HG03280 (cell line): Measurements from ENCODE around the gene CLIP4.
"Not testable (repeated sequence)": the region's sequence is repeated elsewhere in the genome, so short reads cannot be mapped to it uniquely, and the experiment has no call there.

Experiments used
- ATAC-seq: cut with Tn5 transposase; IDR thresholded peaks from one replicate; pipeline ENCODE4 v1.9.1; 2021; ENCODE audit warnings: mild to moderate bottlenecking, moderate library complexity; ENCODE audit not compliant: unreplicated experiment

CLIP4 gene, protein sequence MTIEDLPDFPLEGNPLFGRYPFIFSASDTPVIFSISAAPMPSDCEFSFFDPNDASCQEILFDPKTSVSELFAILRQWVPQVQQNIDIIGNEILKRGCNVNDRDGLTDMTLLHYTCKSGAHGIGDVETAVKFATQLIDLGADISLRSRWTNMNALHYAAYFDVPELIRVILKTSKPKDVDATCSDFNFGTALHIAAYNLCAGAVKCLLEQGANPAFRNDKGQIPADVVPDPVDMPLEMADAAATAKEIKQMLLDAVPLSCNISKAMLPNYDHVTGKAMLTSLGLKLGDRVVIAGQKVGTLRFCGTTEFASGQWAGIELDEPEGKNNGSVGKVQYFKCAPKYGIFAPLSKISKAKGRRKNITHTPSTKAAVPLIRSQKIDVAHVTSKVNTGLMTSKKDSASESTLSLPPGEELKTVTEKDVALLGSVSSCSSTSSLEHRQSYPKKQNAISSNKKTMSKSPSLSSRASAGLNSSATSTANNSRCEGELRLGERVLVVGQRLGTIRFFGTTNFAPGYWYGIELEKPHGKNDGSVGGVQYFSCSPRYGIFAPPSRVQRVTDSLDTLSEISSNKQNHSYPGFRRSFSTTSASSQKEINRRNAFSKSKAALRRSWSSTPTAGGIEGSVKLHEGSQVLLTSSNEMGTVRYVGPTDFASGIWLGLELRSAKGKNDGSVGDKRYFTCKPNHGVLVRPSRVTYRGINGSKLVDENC

DNA sequence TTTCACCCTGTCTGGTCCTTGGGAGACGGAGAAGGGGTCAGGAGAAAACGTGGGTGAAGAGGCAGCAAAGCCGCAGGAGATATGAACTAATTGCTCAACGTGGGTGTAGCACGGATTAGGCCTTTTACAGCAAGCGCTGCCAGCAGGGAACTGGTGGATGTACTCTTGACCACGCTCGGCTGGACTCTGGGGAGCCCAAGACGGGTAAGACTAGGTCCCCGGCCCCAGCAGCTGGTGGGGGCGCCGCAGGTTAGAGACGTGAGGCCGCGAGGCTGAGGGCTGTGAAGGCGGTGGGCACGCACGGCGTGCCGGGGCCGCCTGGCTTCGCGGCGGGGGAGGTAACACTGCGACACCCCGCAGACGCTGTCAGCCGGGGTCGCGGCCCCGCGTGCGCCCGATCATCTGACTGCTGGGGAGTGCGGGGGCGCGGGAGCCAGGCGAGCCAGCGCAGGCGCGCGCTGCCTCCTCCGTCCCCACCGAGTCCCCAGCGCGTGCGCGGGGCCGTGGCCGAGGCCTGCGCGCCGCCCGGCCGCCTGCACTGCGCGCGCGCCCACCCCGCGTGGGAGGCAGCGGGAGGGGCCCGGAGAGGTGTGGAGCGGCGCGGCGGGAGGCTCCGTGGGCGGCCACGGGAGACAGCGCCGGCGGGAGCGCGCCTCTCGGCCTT lies at the start of gene CLIP4:
Gene CLIP4 (plus strand): TSS at position 470 of the 664 bp plus-strand sequence. CDS start 5,974 bp downstream, outside the sequence.
- ATAC-seq, result peak; percentile 50

DNA sequence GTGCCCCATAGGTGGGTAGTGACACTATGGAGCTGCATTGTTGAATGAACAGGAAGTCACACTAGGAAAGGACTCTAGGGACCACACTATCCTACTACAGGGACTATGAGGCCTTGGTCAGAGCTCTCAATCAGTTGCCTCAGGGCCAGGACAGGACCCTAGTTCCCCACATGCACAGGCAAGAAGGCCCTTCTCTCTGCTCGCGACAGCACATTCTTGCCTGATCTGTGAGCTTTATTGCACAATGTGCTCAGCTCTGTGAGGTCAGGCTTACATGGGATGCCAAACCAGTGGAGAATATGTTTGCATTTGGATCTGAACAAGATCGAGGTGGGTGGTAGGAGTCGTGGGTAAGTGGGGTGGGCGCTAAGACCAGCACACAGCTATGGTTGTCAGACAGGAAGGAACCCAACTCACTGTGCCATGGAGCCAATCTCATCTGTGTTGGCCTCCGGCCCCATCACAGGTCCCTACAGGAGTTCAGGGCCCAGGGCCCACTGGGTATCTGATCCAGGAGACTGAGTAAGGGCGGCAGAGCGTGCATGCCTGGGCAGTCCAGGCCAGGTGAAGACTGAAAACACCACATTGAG lies 48.8 kb upstream of the CLIP4 start:
- ATAC-seq, result no peak

DNA sequence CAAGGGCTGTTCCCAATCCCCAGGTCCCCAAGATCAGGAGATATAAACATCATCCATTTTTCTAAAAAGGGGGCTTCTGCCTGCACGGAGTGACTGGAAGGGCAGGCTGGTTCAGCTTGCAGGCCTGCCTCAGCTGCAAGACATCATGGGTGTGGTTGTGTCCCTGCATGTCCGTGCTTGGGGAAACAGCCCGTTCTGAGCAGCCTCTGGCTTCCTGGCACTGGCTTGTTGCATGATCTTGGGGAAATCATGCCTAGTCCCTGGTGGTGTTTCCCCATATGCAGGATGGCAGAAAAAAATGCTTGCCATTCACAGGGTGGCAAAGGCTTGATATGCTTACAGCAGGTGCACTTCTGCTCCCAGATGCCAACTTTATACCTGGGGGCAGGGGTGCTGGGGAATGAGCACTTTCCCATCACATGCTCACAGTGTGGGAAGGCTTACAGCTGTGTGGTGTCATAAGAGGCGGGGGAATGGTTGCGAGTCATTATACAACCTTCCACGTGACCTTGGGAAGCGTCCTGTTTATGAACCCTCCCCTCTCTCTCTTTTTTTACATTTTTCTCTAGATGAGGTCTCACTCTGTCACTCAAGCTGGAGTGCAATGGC lies 48.1 kb upstream of the CLIP4 start:
- no peak for ATAC-seq

DNA sequence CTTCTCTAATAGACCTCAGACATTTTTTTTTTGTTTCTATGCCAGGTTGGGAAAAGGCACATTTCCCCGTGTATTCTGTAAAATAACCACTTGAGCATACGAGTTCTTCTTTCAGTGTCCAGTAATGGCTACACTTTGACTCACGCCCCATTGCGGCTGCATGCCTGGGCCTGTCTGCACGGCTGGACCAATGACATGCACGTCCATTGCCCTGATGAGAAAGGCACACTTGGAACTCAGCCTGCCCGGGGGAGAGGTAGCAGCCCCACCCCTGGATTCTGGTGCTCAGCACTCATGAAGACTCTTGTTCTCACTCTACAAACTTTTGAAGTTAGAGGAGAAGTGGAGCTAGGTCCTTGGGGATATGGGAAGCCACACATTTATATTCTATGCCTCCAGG lies 46.7 kb upstream of the CLIP4 start:
- no peak for ATAC-seq

DNA sequence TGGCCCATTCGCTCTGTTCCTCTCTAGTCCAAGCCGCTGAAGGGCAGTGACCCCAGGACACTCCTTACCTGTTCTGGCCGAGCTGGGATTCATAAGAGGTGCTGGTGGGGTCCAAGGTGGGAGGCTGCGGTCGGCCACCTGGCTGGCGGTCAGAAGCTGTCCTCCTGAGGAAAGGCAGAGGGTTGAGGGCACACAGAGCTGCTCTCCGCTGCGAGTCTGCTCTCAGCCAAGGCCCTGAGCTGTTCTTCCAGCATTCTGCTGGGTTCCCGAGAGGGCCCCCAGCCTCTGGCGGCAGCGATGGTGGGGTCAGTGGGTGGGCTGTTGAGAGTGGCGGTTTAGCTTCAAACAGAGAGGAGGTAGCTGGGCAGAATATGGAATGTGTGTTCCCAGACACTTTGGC lies 44.7 kb upstream of the CLIP4 start:
- no peak for ATAC-seq

DNA sequence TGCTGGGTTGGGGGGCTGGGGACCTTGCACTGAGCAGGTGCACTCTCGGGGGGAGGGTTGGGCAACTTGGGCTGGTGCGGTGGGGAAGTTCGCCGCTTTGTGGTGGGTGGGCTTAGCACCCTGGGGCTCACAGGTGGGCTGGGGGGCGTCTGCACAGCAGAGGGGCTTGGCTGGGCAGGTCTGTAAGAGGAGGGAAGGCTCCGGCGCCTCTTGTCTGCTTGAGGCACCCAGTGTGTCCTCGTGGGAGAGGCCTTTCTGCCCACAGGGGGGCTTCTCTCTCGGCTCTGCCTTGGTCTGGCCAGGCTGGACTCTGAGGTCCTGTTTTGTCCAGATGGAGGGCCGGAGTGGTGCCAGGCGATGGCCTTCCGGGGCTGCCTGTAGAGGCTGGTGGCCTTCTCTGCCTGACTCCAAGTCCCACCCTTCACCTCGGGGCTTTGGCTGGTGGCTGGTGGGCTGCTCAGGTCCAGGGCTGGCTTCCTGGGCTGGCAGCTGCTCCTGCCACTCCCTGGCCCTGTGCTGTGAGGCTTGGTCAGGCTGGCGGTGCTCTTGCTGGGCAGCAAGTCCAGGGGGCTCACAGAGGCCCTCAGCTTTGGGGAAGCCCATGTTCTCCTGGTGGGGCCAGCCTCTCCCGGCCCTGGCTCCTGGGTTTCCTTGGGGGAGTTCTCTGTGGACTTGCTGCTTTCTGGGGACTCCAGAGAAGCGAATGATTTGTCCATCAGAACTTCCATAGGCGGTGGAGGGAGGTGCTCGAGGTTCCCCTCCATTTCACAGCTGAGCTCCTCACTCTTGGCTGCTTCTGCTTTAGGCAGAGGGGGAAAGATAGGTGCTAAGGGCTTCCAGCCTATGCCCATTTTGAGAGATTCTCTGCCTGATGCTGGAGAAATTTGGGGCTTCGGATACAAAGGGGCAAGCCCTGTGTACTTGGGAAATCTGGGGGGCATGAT lies 43.9 kb upstream of the CLIP4 start:
- ATAC-seq, result no peak

DNA sequence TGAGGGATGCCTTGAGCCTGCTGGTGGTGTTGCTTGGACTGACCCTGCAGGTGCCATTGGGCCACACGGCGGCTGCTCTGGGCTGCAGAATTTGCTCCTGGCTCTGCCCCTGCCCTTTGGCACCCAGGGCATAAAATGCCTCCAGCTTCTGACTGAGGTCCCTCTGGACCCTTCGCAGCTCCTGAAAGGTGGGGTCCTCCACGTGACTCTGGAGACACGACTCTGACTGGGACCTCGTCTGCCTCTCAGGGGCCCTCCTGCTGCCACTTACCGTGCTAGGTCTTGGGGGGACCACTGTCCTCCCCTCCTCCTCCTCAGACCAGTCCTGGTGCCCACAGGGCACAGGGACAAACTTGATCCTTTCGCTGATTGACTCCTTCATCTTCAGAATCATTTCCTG lies 43.0 kb upstream of the CLIP4 start:
- ATAC-seq, result no peak

DNA sequence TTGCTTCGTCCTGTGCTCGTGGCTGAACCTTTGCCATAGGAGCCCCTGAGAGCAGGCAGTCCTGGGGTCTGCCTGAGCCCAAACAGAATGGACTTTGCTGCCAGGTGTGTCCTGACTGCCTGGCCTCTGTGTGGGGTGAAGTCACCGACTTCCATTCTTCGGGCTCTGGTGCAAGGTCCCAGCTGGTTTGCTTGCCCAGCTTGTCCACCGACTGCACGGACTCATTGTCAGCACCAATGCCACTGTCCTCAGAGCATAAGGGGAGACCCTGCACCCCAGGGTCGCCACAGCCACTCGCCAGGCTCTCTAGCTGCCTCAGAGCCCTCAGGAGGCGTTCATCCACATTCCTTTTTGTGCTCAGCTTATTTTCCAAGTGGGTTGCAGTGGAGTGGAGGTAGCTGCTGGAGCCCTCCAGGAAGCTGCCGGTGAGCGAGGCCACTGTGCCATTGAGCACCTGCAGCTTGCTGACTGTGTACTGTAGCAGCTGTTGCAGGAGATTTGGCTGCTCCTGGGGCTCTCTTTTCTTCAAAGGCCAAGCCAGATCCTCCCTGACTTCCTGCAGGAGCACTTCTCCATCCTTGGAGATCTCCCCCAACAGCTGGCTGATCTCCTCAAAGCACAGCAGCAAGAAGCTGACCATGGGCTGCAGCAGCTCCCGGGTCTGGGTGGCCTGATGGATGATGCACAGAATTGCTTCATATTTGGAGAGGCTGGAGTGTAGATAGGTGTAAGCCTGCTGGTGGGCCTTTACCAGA lies 42.1 kb upstream of the CLIP4 start:
- ATAC-seq, result no peak

DNA sequence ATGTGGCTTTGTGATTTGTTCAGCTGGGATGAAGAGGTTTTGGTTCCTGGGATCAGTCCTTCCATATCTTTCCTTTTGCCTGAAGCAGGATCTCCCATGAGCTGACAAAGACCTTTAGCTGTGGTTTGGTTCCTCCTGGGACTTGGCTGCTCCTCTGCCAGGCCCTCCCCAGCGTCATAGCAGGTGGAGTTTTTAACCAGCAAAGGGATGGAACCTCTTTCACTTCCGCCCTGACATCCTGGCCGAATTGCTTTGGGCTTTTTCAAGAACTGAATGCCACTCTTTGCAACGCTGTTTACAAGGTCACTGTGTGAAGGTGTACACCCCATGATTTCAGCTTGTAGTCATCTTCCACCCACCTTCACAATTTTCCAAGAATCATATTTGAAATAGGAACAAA lies 41.3 kb upstream of the CLIP4 start:
- ATAC-seq, result no peak

DNA sequence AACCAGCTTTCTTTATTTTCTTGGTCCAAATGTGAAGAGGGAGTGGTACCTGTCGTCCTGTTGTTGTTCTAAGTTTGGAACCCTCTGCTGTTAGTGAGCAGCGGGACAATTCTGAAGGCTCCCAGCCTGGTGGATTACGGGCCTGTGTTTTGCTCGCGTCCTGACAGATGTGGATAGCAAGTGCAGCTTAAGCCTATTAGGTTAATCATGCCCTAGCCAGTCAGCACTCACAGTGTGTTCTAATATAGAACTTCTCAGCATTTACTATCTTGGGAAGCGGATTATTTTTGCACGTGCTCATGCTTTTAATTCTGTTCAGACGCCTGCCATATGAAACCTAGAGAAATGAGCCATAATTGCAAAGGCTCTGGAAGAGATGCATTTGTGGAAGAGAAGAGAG lies 40.8 kb upstream of the CLIP4 start, which contains the start of gene PCARE:
Gene PCARE (minus strand): TSS at position 113 of the 400 bp plus-strand sequence. CDS start 262 bp downstream, outside the sequence.
- ATAC-seq, result no peak

DNA sequence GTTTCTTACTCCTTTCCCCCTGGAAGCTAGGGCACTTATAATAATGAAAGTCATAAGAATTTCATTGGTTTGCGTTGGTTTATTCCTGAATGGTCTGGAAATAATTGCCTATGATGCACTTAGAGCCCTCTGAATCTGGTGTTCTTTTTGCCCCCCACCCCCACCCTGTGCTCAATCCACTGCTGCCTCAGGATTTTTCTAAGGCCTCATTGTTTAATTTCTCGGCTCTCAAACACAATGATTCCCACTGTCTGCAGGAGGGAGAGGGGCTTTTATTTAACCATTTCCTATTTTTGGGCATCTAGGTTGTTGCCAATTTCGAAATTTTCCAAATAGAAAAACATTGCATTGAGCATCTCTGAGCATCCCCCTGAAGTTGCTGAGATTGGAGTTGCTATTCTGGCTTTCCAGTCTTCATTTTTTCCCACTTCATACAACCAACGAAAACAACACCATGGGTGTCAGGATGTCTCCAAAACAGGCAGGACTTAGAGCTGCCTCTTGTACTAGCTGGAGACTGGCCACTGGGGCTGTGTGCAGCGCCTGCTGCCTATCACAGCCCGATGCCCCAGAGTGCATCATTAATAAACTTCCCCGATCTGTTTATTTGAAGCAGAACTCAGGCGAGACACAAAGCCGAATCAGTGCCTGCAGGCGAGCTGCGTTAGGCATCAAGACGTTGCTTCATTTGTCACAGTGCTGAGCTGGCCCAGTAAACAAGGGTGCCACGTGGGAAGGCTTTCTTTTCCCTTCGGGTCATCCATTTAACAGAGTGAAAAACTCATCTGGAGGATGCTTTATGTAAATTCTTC lies 39.1 kb upstream of the CLIP4 start:
- no peak for ATAC-seq

DNA sequence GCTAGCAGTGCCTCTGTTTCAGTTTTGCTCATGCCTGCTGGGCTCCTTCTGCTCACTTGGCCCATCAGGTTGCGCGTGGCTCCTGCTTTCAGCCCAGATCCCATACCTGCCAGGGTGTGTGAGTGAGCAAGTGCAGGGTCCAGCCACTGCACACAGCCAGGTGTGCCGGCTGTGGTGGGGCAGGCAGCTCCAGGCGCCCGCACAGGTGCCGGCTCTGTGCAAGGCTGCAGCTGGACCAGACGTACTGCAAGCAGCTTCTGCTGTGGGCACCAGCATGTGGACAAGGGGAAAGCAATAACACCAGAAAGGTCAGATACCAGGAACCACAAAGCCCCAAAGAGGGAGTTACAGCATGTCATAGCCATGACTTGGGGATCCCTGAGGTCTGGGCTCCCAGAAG lies 35.3 kb upstream of the CLIP4 start:
- no peak for ATAC-seq

DNA sequence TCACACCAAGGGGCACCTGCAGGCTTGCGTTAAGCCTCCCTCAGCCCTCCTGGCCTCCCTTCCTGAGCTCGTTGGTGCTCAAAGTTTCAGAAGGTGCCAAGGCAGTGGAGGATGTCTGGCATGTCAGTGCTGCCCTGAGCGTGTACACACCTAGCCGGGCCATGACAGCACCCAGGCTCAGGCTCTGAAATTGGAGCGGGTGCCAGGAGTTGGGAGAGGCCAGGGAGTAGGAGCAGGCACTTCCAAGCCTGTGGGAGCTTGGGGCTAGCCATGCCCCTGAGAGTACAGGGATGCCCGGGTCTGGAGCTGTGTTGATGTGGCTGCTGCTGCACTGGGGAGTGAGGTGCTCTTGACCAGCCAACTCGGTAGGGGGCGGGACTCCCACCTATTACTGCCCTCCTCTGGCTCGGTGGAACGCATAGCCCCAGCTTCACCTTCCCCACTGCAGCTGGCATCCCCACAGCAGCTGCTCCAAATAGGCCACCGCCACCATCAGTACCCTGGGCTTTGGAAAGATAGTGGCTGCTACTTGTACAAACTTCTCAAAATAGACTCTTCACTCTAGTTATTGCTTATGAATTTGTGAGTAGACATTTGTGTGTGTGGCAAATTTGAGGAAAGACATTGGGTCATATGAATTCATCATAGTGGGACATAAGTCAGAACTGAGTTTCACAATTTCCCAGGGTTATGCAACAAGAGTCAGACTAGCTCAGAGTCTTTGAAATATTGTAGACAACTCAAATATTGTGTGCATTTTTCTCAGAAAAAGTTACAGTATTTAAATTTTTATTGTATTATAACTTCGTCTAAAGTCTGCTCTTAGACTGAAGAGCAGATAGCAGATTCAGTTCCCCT lies 34.1 kb upstream of the CLIP4 start:
- no peak for ATAC-seq

DNA sequence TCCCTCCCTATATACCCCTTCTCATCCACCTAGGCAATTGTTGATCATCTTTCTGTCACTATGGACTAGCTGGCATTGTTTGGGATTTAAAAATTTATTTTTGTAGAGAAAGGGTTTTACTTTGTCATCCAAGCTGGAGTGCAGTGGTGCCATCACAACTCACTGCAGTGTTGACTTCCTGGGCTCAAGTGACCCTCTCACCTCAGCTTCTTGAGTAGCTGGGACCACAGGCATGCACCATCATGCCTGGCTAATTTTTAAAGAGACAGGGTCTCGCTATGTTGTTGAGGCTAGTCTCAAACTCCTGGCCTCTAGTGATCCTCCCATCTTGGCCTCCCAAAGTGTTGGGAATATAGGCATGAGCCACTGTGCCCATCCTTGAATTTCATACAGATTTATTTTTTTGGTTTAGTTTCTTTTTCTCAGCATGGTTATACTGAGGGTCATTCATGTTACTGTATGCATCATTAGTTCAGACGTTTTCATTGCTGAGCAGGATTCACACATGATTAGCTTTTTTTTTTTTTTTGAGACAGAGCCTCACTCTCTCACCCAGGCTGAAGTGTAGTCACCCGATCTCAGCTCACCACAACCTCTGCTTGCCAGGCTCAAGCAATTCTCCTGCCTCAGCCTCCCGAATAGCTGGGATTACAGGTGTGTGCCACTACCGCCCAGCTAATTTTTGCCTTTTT lies 32.3 kb upstream of the CLIP4 start:
- no peak for ATAC-seq

DNA sequence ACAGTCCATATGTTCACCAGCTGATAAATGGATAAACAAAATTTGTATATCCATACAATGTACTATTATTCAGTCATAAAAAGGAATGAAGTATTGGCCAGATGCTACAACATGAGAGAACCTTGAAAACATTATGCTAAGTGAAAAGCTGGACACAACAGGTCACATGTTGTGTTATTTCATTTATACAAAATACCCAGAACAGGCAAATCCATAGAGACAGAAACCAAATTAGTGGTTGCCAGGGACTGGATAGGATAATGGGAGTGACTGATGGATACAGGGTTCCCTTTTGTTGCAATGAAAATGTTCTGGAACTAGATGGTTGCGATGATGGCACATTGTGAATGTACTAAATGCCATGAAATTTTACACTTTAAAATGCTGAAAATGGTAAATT lies 30.7 kb upstream of the CLIP4 start:
- no peak for ATAC-seq

DNA sequence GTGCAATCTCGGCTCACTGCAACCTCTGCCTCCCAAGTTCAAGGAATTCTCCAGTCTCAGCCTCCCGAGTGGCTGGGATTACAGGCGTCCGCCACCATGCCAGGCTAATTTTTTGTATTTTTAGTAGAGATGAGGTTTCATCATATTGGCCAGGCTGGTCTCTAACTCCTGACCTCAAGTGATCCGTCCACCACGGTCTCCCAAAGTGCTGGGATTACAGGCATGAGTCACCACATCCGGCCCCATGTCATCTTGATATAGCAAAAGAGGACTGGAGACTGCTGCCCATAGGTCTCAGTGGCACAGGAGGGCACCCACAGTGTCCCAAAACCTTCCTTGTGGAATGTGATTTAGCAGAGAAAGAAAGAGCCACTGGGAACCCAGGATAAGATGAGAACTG lies 24.9 kb upstream of the CLIP4 start:
- not testable (repeated sequence) for ATAC-seq

DNA sequence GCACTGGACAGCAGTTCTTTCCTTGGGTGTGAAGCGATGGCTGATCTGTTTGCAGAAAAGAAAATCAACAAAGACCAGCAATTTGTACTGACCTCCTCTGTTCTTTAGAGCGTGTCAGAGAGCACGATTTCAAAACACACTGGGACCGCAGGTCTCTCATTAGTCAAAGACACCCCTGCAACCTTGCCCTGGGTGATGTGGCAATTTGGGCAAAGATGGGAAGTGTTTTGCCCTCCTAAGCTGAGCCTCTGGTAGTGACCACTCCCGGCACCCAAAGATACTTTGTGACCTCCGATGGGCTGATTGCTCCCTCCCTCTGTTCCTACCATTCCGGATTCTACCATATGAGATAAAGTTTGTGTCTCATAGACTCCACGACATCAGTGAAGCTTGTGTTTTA lies 18.2 kb upstream of the CLIP4 start:
- no peak for ATAC-seq
